HAP-1 (cell line): ENCODE results near the gene DPP6.

ENCODE experiments used
- DNase-seq, 2 experiments: peaks; one replicate each; pipeline ENCODE4 v3.0.0-alpha.2; 2016 to 2020; ENCODE audit warnings: low spot score in 2 of 2
- H3K27me3 ChIP-seq: fragments of 250-450 bp; sonication (Bioruptor Pico); 2 replicates; pipeline ENCODE4 v1.5.1; 2020; ENCODE audit warnings: low read depth, mild to moderate bottlenecking, moderate library complexity
- H3K36me3 ChIP-seq: fragments of 250-450 bp; sonication (Bioruptor Pico); replicated peaks from 2 replicates; pipeline ENCODE4 v1.5.1; 2020; ENCODE audit warnings: mild to moderate bottlenecking
- H3K4me1 ChIP-seq: fragments of 250-450 bp; sonication (Bioruptor Pico); 2 replicates; pipeline ENCODE4 v1.5.1; 2020; ENCODE audit warnings: mild to moderate bottlenecking
- H3K4me3 ChIP-seq: fragments of 250-450 bp; sonication (Bioruptor Pico); 2 replicates; pipeline ENCODE4 v1.5.1; 2020; ENCODE audit warnings: mild to moderate bottlenecking, moderate library complexity
- H3K9me3 ChIP-seq: fragments of 250-450 bp; sonication (Bioruptor Pico); 2 replicates; pipeline ENCODE4 v1.5.1; 2020; ENCODE audit warnings: mild to moderate bottlenecking, moderate library complexity
- in situ Hi-C: fragments of 300-500 bp; cut with MboI; formaldehyde crosslinking; loops from 3 replicates; pipeline ENCODE4 v1.14.3; 2020; ENCODE audit warnings: low sequenced_read_pairs, inconsistent platforms, mixed read lengths

Gene DPP6

GRCh38 chr7:154579711-154580110 lies 527.5 kb downstream of the DPP6 start:
- Histone ChIP-seq H3K4me3 (no peak overlapping the region), H3K9me3 (no peaks in the 10 kb centered on the region), H3K4me1 (no peaks in the 10 kb centered on the region), H3K27me3 (no peaks in the 10 kb centered on the region), H3K36me3 (no peaks in the 10 kb centered on the region)
- in situ Hi-C loops: no loop called here
- DNase-seq: no peak

DNA sequence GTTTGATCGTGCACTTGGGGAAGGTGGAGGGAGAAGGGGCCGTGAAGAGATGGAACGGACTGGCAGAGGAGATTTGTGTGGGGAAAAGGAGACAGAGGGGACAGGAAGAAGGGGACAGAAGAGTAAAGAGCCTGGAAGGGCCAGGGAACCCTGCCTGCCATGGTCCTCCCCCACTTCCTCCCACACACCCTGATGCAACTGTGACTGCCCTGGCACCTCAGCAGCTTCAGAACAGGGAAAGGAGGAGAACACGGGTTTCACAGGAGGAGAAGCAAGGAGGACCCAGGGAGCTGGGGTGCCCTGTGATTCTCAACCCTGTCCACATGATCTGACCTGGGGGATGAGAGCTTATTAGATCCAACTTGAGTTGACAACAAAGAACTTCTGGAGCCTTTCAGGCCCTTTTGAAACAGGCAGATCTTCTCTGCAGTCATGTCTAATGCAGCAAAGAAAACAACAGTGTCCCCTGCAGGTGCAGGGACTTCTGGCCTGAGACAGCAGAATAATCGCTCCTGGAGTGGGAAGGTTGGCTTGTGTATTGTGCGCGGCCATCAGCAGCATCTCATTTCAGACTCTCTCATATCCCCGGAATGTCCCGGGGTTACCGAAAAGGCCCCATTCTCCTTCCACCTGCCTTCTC lies 529.2 kb downstream of the DPP6 start:
- no peak overlapping the region for H3K4me3 ChIP-seq
- no peaks in the 10 kb centered on the region for H3K4me1 ChIP-seq
- in situ Hi-C loops: no loop called here
- DNase-seq: no peak
- H3K27me3 ChIP-seq: no peaks in the 10 kb centered on the region
- H3K9me3 ChIP-seq: no peaks in the 10 kb centered on the region
- no peaks in the 10 kb centered on the region for H3K36me3 ChIP-seq

- DNase-seq: no peak
Observed at GRCh38 chr7:154583454-154583853, 531.3 kb downstream of the DPP6 start.

DNA sequence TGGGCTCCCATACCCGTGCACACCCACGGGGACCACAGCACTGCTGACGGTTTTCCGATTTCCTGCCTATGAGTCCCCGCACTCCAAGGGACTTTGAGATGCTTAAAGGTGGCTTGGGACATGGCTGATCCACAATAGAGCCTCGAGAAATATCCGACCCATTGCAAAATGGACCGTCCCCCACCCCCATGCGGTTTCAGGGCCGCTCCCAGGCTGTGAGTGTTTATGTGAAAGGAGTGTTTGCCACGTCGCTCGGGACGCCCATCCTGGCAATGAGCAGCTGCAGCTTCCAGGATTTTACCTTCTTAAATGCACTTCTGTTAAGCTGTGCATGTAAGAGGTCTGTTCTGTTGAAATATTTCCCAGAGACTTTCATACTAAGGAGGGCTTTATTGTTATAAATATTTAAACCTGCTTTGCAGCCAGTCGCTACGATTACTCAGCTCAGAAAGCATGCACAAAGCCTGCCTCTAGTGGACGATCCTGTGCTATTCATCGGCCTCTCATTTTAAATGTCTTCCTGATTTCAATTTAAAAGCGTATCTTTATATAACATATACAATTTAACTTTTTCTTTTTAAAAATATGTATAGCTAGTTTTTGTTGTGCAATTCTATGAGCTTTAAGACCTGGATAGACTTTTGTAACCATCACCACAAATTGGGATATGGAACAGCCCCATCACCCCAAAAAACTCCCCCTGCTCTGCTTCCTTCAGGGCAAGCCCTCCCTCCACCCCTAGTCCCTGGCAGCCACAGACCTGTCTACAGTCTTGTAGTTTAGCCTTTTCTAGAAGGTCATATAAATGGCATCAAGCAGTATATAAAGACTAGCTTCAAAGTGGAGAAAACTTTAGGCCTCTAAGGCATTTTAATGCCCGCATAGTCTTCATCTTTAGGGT lies 532.4 kb downstream of the DPP6 start:
- Histone ChIP-seq H3K9me3 (no peaks in the 10 kb centered on the region), H3K4me3 (no peak overlapping the region), H3K27me3 (no peaks in the 10 kb centered on the region), H3K36me3 (no peaks in the 10 kb centered on the region), H3K4me1 (no peaks in the 10 kb centered on the region)
- no peak for DNase-seq
- in situ Hi-C loops: no loop called here

More at GRCh38 chr7:154583454-154583853, 531.3 kb downstream of the DPP6 start:
- Histone ChIP-seq H3K27me3 (no peaks in the 10 kb centered on the region), H3K4me1 (no peaks in the 10 kb centered on the region), H3K9me3 (no peaks in the 10 kb centered on the region), H3K4me3 (no peak overlapping the region), H3K36me3 (no peaks in the 10 kb centered on the region)
- in situ Hi-C loops: no loop called here

DNA sequence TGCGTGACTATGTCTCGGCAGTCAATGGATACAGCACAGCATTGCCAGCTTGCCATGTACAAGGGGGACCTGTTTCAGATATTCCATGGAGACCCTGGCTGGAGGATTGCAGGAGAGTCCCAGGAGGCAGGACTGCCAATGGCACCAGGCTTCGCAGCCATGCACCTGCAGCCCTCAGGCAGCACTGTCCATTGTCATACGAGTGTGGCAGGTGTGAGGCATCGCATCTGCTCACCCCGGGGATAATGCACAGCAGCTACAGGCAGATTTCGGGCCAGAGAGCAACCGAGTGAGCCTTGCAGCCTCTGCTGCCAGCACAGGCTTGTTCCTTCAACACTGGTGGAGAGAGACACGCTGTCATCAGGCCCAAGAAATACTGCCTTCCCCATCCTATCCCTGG lies 535.6 kb downstream of the DPP6 start:
- Histone ChIP-seq H3K9me3 (no peaks in the 10 kb centered on the region), H3K4me1 (no peaks in the 10 kb centered on the region), H3K4me3 (no peak overlapping the region), H3K36me3 (no peaks in the 10 kb centered on the region), H3K27me3 (no peaks in the 10 kb centered on the region)
- no peak for DNase-seq
- in situ Hi-C loops: no loop called here

DNA sequence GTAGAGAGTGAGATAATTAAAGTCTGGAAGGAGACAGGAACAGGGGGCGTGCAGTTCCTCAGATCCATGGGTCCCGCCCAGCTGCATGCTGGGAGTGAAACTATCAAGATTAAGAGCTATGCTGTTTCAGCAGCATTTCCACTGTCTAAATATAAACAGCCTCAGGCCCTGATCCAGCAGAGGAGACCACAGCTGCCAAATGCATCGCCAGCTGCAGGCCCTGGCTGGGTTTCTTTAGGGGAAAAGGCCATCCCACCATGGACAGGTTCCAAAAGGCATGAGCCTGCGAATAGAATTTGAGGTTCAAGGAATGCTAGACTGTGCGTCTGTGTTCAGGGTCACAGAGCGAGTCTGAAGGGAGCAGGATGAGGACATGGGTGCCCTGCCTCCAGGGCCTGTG lies 539.3 kb downstream of the DPP6 start:
- Histone ChIP-seq H3K27me3 (no peaks in the 10 kb centered on the region), H3K36me3 (no peaks in the 10 kb centered on the region), H3K4me3 (no peak overlapping the region), H3K4me1 (no peaks in the 10 kb centered on the region), H3K9me3 (no peaks in the 10 kb centered on the region)
- in situ Hi-C loops: no loop called here
- no peak for DNase-seq

- Histone ChIP-seq H3K36me3 (no peaks in the 10 kb centered on the region), H3K9me3 (no peaks in the 10 kb centered on the region), H3K4me1 (no peaks in the 10 kb centered on the region), H3K4me3 (no peak overlapping the region), H3K27me3 (no peaks in the 10 kb centered on the region)
- in situ Hi-C loops: no loop called here
- DNase-seq: no peak
Observed at GRCh38 chr7:154592388-154592787, 540.2 kb downstream of the DPP6 start.

DNA sequence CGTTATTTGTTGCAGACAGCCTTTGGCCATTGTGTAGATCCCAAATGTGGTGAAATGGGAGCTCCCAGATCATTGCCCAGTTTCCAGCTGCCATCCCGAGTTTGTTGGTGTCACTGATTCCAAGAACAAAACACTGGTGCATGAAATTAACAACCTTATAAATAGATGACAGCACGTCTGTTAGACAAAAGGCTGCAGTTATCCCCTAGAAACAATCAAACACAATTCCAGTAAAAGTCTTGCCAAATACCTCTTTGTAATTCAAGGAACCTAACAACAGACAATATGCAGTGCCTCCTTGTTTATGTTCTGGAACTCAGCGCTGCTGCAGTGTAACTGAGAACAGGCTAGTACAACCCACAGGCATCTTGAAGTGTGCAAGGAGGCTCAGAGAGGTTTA lies 546.2 kb downstream of the DPP6 start:
- H3K4me1 ChIP-seq: no peaks in the 10 kb centered on the region

GRCh38 chr7:154598864-154599263 lies 546.7 kb downstream of the DPP6 start:
- DNase-seq: no peak
- no peaks in the 10 kb centered on the region for H3K36me3 ChIP-seq

More for the DNA sequence above, 546.2 kb downstream of the DPP6 start:
- DNase-seq: no peak
- Histone ChIP-seq H3K9me3 (no peaks in the 10 kb centered on the region), H3K27me3 (no peaks in the 10 kb centered on the region), H3K36me3 (no peaks in the 10 kb centered on the region), H3K4me3 (no peak overlapping the region)
- in situ Hi-C loops: no loop called here

DNA sequence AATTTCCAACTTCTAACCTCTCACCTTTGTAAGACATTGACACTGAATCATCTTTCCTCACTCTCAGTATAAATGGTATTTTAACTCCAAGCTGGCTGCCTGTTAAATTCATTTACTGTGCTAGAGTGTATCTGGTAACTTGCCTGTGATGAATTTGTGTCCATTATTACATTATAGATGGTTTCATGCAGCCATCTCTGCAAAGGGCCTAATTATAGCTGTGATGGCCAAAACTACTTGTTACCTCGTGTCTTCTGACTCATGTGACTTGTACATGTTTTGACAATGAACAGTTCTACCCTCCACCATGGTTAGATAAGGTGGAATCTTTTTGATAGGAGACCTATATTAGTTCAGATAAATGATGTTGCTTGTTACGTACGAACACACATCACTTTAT lies 558.7 kb downstream of the DPP6 start:
- no peaks in the 10 kb centered on the region for H3K4me1 ChIP-seq
- in situ Hi-C loops: no loop called here
- H3K4me3 ChIP-seq: no peak overlapping the region
- H3K36me3 ChIP-seq: no peaks in the 10 kb centered on the region
- no peak for DNase-seq
- no peaks in the 10 kb centered on the region for H3K9me3 ChIP-seq
- H3K27me3 ChIP-seq: no peaks in the 10 kb centered on the region

More at GRCh38 chr7:154598864-154599263, 546.7 kb downstream of the DPP6 start:
- Histone ChIP-seq H3K27me3 (no peaks in the 10 kb centered on the region), H3K4me3 (no peak overlapping the region), H3K9me3 (no peaks in the 10 kb centered on the region), H3K4me1 (no peaks in the 10 kb centered on the region)
- in situ Hi-C loops: no loop called here

DNA sequence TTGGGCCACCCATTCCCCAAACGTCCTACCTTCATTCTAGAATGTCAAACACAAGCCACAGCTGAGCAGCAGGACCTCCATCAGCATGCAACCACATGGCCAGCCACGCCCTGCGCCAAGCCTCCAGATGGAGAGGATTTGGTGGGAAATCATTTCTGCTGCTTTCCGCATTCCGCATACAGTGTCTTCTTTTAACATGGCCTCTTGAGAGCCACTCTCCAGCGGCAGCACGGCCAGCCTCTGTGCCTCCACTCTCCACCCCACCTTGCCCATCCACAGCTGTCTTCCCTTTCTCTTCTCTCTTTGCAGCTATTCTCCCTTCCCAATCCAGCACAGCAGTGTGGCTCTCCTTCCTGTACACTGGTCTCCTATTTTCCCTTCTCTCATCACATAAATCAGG lies 561.6 kb downstream of the DPP6 start:
- H3K4me1 ChIP-seq: no peaks in the 10 kb centered on the region
- no peaks in the 10 kb centered on the region for H3K27me3 ChIP-seq
- H3K36me3 ChIP-seq: no peaks in the 10 kb centered on the region
- in situ Hi-C loops: no loop called here
- no peak for DNase-seq
- H3K4me3 ChIP-seq: no peak overlapping the region
- H3K9me3 ChIP-seq: no peaks in the 10 kb centered on the region

- H3K9me3 ChIP-seq: no peaks in the 10 kb centered on the region
- no peak for DNase-seq
- H3K4me3 ChIP-seq: no peak overlapping the region
- H3K4me1 ChIP-seq: no peaks in the 10 kb centered on the region
- in situ Hi-C loops: no loop called here
- H3K36me3 ChIP-seq: no peaks in the 10 kb centered on the region
- no peaks in the 10 kb centered on the region for H3K27me3 ChIP-seq
Observed at GRCh38 chr7:154620141-154620755, 568.0 kb downstream of the DPP6 start.

DNA sequence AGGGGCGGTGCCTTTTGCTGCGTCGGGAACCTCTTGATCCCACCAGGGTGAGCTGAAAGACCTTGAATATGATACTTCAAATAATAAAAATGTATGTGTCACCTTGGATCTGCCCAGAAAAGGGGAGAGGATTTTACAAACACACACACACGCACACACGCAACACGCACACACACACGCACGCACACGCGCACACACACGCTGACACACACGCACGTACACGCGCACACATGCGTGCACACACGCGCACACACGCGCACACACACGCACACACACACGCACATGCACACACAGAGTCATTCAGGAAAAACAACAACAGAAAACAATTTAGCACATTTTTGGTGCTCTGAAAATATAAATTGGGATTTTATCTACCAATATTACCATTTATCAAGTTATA lies 571.2 kb downstream of the DPP6 start:
- H3K27me3 ChIP-seq: no peaks in the 10 kb centered on the region
- H3K36me3 ChIP-seq: no peaks in the 10 kb centered on the region
- in situ Hi-C loops: no loop called here
- DNase-seq: no peak
- no peaks in the 10 kb centered on the region for H3K4me1 ChIP-seq
- H3K9me3 ChIP-seq: no peaks in the 10 kb centered on the region
- no peak overlapping the region for H3K4me3 ChIP-seq

GRCh38 chr7:154627646-154628290 lies 575.6 kb downstream of the DPP6 start:
- no peaks in the 10 kb centered on the region for H3K27me3 ChIP-seq
- H3K9me3 ChIP-seq: no peaks in the 10 kb centered on the region
- no peak overlapping the region for H3K4me3 ChIP-seq
- DNase-seq: no peak
- H3K36me3 ChIP-seq: no peaks in the 10 kb centered on the region
- H3K4me1 ChIP-seq: no peaks in the 10 kb centered on the region
- in situ Hi-C loops: no loop called here
